Right lobe of liver (tissue), 6 donors: ENCODE results near the gene PXDN. TPM values are rescaled to one million over a fixed set of nuclear protein-coding genes. Genes with fewer than 3 reads are reported as not detected.
"Not testable (repeated sequence)": the region's sequence is repeated elsewhere in the genome, so short reads cannot be mapped to it uniquely, and the experiment has no call there.

Experiments
- ATAC-seq, 4 donors: fragments of 200-7000 bp; cut with Tn5 transposase; one replicate each; pipeline ENCODE4 v1.9.1; 2020; ENCODE audit warnings: mild to moderate bottlenecking in 4 of 4, moderate library complexity in 4 of 4
- DNase-seq, 3 donors: peaks; one replicate each; pipeline ENCODE4 v3.0.0-alpha.2; 2020
- H3K27ac ChIP-seq, 3 donors: fragments of 200-600 bp; one replicate each; pipeline ENCODE4 v1.8.0; 2022
- H3K27me3 ChIP-seq, 2 donors: fragments of 200-600 bp; one replicate each; pipeline ENCODE4 v1.8.0; 2022
- H3K36me3 ChIP-seq, 4 donors: fragments of 200-600 bp; sonication (generic) in 1 of 4; one replicate each; pipeline versions ENCODE4 v1.5.1 to v1.8.0; 2017 to 2022; ENCODE audit warnings: control low read depth in 1 of 4
- H3K4me1 ChIP-seq, 4 donors: fragments of 200-600 bp; sonication (generic) in 1 of 4; one replicate each; pipeline versions ENCODE4 v1.5.1 to v1.8.0; 2017 to 2022; ENCODE audit warnings: control low read depth in 1 of 4
- H3K4me3 ChIP-seq, 3 donors: fragments of 200-600 bp; one replicate each; pipeline ENCODE4 v1.8.0; 2022
- H3K9me3 ChIP-seq, 4 donors: fragments of 200-600 bp; sonication (generic) in 1 of 4; one replicate each; pipeline versions ENCODE4 v1.5.1 to v1.8.0; 2017 to 2022; ENCODE audit warnings: control low read depth in 1 of 4
- CTCF ChIP-seq, 4 donors: fragments of 200-600 bp in 3 of 4; fragments of 450-650 bp in 1 of 4; IDR thresholded peaks; one replicate each; pipeline versions ENCODE4 v1.5.1 to v1.8.0; 2016 to 2022; ENCODE audit warnings: antibody characterized with exemption in 4 of 4, mild to moderate bottlenecking in 2 of 4
- POLR2A ChIP-seq: fragments of 450-650 bp; IDR thresholded peaks from one replicate; pipeline ENCODE4 v1.6.1; 2017; ENCODE audit warnings: antibody characterized with exemption, mild to moderate bottlenecking
- WGBS: methylation state at CpG from one replicate; pipeline ENCODE4 v1.1.6; 2018; ENCODE audit warnings: low coverage, low lambda C conversion rate; ENCODE audit not compliant: insufficient coverage; ENCODE audit errors: missing lambda C conversion rate; 5-methylcytosine and 5-hydroxymethylcytosine counted together
- intact Hi-C, 2 donors: fragments of 100-400 bp; cut with DNase I; formaldehyde crosslinking; loops; one replicate each; pipeline versions ENCODE4 v1.11.2 to v1.14.1; 2022
- total RNA-seq, 6 experiments: library from RNA; depleted of rRNA in 2 of 6; stranded (reverse); fragments of >200 nt in 2 of 6; fragmentation: NEBNext Ultra II Directional in 3 of 6; extraction: Animal tissue kit (Norgen Biotek cat#: 25700) in 3 of 6; gene quantifications; one replicate each; pipeline versions ENCODE4 v1.1.0 to v1.2.4, GENCODE V29; 2016 to 2023
- donor health status: DM: no; HTN: yes; CAD: no.
- donor health status: DM: no; HTN: no; CAD: no.
- donor health status: DM: no; HTN: no; CAD: no.
- donor health status: DM: no; HTN: yes; CAD: no.
- donor health status: DM: no; HTN: yes; CAD: no.

Gene PXDN
- total RNA-seq, 6 experiments from 2014 or later: 5.5 to 21.0 (median 11.4) TPM

- H3K9me3 ChIP-seq: no peaks in the 10 kb centered on the region
- no peaks in the 10 kb centered on the region for H3K27me3 ChIP-seq
- TF ChIP-seq POLR2A (no peak), CTCF (IDR thresholded peaks at IDR 0.05) (no peak)
- intact Hi-C loops: no loop called here
- H3K27ac ChIP-seq: peak overlapping the region in 1 of 3 donors; percentile 24
- peak in 1 of 3 donors; percentile 16 for DNase-seq
- H3K4me3 ChIP-seq: no peak overlapping the region
- peak in 3 of 4 donors; percentile 66 to 70 (median 70) for ATAC-seq
- no peaks in the 10 kb centered on the region for H3K36me3 ChIP-seq
- 28% methylated on average over 2 of the region's 2 CpGs for WGBS
- H3K4me1 ChIP-seq: peaks cover 0 to 9% (median 0%) of the 10 kb centered on the region in 4 donors
These were observed 8.3 kb downstream of the PXDN start for GRCh38 chr2:1736045-1736444.

- ATAC-seq, intact Hi-C loops, H3K36me3 ChIP-seq, H3K4me3 ChIP-seq, H3K27ac ChIP-seq, H3K27me3 ChIP-seq, H3K4me1 ChIP-seq, H3K9me3 ChIP-seq: not testable (repeated sequence)
- 85% methylated on average over 12 of the region's 19 CpGs for WGBS
- DNase-seq: peak in 2 of 3 donors; percentile 22 to 25
These were observed 11.0 kb downstream of the PXDN start for GRCh38 chr2:1733298-1733697.

GRCh38 chr2:1731963-1732768 is 12.1 kb downstream of the PXDN start:
- Histone ChIP-seq H3K4me1 (peaks cover 0 to 9% (median 0%) of the 10 kb centered on the region in 4 donors), H3K27me3 (no peaks in the 10 kb centered on the region), H3K4me3 (no peak overlapping the region), H3K9me3 (no peaks in the 10 kb centered on the region), H3K36me3 (no peaks in the 10 kb centered on the region), H3K27ac (no peak overlapping the region)
- TF ChIP-seq CTCF (IDR thresholded peaks at IDR 0.05) (no peak), POLR2A (no peak)
- DNase-seq: peak in 2 of 3 donors; percentile 27 to 33
- 19% methylated on average over 8 of the region's 10 CpGs for WGBS
- ATAC-seq: no peak
- intact Hi-C loops: no loop called here

GRCh38 chr2:1731447-1731962 is 12.8 kb downstream of the PXDN start:
- peak overlapping the region in 1 of 3 donors; percentile 51 for H3K27ac ChIP-seq
- peak in 2 of 3 donors; percentile 9 to 23 for DNase-seq
- H3K9me3 ChIP-seq: no peaks in the 10 kb centered on the region
- H3K4me1 ChIP-seq: peaks cover 0 to 3% (median 0%) of the 10 kb centered on the region in 4 donors
- ATAC-seq: no peak
- H3K36me3 ChIP-seq: no peaks in the 10 kb centered on the region
- TF ChIP-seq POLR2A: no peak
- TF ChIP-seq CTCF (IDR thresholded peaks at IDR 0.05): no peak
- no peak overlapping the region for H3K4me3 ChIP-seq
- no peaks in the 10 kb centered on the region for H3K27me3 ChIP-seq
- WGBS: 57% methylated on average over 5 of the region's 8 CpGs
- intact Hi-C loops: no loop called here
